ENCODE results near the gene GTF2A1. TPM values are rescaled to one million over a fixed set of nuclear protein-coding genes. Genes with fewer than 3 reads are reported as not detected.

Gene GTF2A1
- total RNA-seq, 1 experiment from 2014 or later: 13.9 TPM

DNA sequence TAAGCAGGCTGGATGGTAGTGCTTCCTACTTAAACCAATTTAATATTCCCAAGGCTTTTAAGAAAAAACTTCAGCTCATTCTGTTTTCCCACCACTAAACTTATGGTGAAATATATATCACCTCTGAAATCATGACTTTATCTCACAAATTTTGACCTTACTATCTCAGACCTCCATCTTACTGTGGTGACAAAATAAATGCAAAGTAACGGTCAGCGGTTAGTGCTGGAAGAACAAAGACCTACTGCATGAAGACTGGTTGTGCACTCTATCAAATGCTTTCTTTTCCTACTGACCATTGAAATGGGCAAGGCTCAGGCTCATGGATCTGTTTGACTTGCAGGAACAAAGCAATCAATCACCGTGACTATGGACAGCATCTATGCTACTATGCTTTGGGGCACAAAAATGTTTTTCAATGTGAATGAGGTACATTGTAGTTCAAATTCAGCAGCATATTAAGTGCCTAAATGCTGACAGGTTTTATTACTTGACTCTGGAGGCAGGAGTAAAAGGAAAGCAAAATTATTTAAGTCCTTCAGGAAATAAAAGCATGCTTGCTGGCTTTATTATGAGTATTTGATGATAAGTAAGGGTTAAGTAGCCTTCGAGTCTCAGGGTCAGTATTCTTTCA lies 43.1 kb upstream of the GTF2A1 start:
- DNase-seq: no peak
- H3K9me3 ChIP-seq (ENCODE audit: insufficient read depth, low read depth): no peaks in the 10 kb centered on the region
- no peak overlapping the region for H2AFZ ChIP-seq
- no peaks in the 10 kb centered on the region for H3K27me3 ChIP-seq (ENCODE audit: insufficient read depth, low read depth)
- no peak overlapping the region for H3K4me3 ChIP-seq
- ChIA-PET CTCF (interaction anchor here (0.6 kb wide), 1 partner anchor 189 kb away, joined by 9 read pairs; no protein-coding TSS in a partner anchor), POLR2A (ENCODE audit: unreplicated experiment) (no interaction called here)
- no peak overlapping the region for H3K4me2 ChIP-seq
- no peak overlapping the region for H3K27ac ChIP-seq
- no peaks in the 10 kb centered on the region for H3K36me3 ChIP-seq (ENCODE audit: low read depth)
- BruUV-seq (replicated peaks): no TSS peak
- intact Hi-C loops (cut with micrococcal nuclease; ENCODE audit: unreplicated experiment): no loop called here
- no peaks in the 10 kb centered on the region for H3K79me2 ChIP-seq (ENCODE audit: low read depth)
- no peak for TF ChIP-seq CTCF (conservative IDR thresholded peaks at IDR 0.05)
- no peak for TF ChIP-seq EZH2 (IDR thresholded peaks at IDR 0.05; ENCODE audit: low read depth)
- H4K20me1 ChIP-seq (ENCODE audit: insufficient read depth): no peaks in the 10 kb centered on the region
- no peaks in the 10 kb centered on the region for H3K9me2 ChIP-seq (ENCODE audit: insufficient read depth)
- H3F3A ChIP-seq (ENCODE audit: insufficient read depth, low read depth): no peaks in the 10 kb centered on the region
- no peaks in the 10 kb centered on the region for H3K4me1 ChIP-seq (replicated peaks; ENCODE audit: insufficient read depth)

DNA sequence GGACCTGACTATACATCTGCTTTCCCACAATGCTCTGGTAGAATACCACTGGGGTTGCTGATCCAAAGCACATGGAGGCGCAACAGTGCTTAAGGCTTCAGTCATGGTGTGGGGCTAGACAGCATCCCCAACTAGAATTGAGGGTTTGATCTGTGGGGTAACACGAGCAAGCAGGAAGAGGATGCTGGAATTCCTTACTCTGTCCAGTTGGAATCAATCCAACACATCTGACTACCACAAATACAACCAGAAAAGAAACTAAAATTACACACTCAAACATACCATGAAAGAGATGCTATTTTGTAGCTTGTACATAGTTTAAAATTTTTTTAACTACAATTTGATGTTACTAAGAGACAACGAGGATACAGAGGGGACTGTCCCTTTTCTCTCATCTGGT lies 40.4 kb upstream of the GTF2A1 start:
- H3K79me2 ChIP-seq (ENCODE audit: low read depth): no peaks in the 10 kb centered on the region
- DNase-seq: no peak
- H2AFZ ChIP-seq: no peak overlapping the region
- H3K9me3 ChIP-seq (ENCODE audit: insufficient read depth, low read depth): no peaks in the 10 kb centered on the region
- H3K9me2 ChIP-seq (ENCODE audit: insufficient read depth): no peaks in the 10 kb centered on the region
- POLR2A ChIA-PET (ENCODE audit: unreplicated experiment): no interaction called here
- H4K20me1 ChIP-seq (ENCODE audit: insufficient read depth): no peaks in the 10 kb centered on the region
- no peaks in the 10 kb centered on the region for H3F3A ChIP-seq (ENCODE audit: insufficient read depth, low read depth)
- BruUV-seq (replicated peaks): no TSS peak
- CTCF ChIA-PET: no interaction called here
- no peaks in the 10 kb centered on the region for H3K36me3 ChIP-seq (ENCODE audit: low read depth)
- H3K4me2 ChIP-seq: no peak overlapping the region
- H3K27ac ChIP-seq: no peak overlapping the region
- no peak overlapping the region for H3K4me3 ChIP-seq
- intact Hi-C loops (cut with micrococcal nuclease; ENCODE audit: unreplicated experiment): no loop called here
- no peaks in the 10 kb centered on the region for H3K27me3 ChIP-seq (ENCODE audit: insufficient read depth, low read depth)
- H3K4me1 ChIP-seq (replicated peaks; ENCODE audit: insufficient read depth): no peaks in the 10 kb centered on the region
- TF ChIP-seq CTCF (conservative IDR thresholded peaks at IDR 0.05) (no peak), EZH2 (IDR thresholded peaks at IDR 0.05; ENCODE audit: low read depth) (no peak)

GRCh38 chr14:81260732-81261131 lies 40.0 kb upstream of the GTF2A1 start:
- H3F3A ChIP-seq (ENCODE audit: insufficient read depth, low read depth): no peaks in the 10 kb centered on the region
- no peaks in the 10 kb centered on the region for H3K9me2 ChIP-seq (ENCODE audit: insufficient read depth)
- no peaks in the 10 kb centered on the region for H3K4me1 ChIP-seq (replicated peaks; ENCODE audit: insufficient read depth)
- TF ChIP-seq EZH2 (IDR thresholded peaks at IDR 0.05; ENCODE audit: low read depth): no peak
- POLR2A ChIA-PET (ENCODE audit: unreplicated experiment): no interaction called here
- H3K27ac ChIP-seq: no peak overlapping the region
- H3K4me3 ChIP-seq: no peak overlapping the region
- CTCF ChIA-PET: no interaction called here
- H3K27me3 ChIP-seq (ENCODE audit: insufficient read depth, low read depth): no peaks in the 10 kb centered on the region
- no peaks in the 10 kb centered on the region for H3K9me3 ChIP-seq (ENCODE audit: insufficient read depth, low read depth)
- no peak overlapping the region for H3K4me2 ChIP-seq
- H3K79me2 ChIP-seq (ENCODE audit: low read depth): no peaks in the 10 kb centered on the region
- H2AFZ ChIP-seq: no peak overlapping the region
- no peaks in the 10 kb centered on the region for H3K36me3 ChIP-seq (ENCODE audit: low read depth)
- no peak for DNase-seq
- no TSS peak for BruUV-seq (replicated peaks)
- intact Hi-C loops (cut with micrococcal nuclease; ENCODE audit: unreplicated experiment): no loop called here
- no peaks in the 10 kb centered on the region for H4K20me1 ChIP-seq (ENCODE audit: insufficient read depth)

Data from PC-9 (cell line).